GM12872 (cell line): ENCODE data around the gene PXN.

Source experiments
- TF ChIP-seq, protein P1 (sequence below): IDR thresholded peaks from 3 replicates; pipeline ENCODE4 v1.5.1; 2011; ENCODE audit warnings: low read depth, mild to moderate bottlenecking, low read length, moderate library complexity; ENCODE audit not compliant: insufficient read depth

Gene PXN

GRCh38 chr12:120241561-120242274 is 23.8 kb downstream of the PXN start:
- TF ChIP-seq, protein P1, sequence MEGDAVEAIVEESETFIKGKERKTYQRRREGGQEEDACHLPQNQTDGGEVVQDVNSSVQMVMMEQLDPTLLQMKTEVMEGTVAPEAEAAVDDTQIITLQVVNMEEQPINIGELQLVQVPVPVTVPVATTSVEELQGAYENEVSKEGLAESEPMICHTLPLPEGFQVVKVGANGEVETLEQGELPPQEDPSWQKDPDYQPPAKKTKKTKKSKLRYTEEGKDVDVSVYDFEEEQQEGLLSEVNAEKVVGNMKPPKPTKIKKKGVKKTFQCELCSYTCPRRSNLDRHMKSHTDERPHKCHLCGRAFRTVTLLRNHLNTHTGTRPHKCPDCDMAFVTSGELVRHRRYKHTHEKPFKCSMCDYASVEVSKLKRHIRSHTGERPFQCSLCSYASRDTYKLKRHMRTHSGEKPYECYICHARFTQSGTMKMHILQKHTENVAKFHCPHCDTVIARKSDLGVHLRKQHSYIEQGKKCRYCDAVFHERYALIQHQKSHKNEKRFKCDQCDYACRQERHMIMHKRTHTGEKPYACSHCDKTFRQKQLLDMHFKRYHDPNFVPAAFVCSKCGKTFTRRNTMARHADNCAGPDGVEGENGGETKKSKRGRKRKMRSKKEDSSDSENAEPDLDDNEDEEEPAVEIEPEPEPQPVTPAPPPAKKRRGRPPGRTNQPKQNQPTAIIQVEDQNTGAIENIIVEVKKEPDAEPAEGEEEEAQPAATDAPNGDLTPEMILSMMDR = no peak

DNA sequence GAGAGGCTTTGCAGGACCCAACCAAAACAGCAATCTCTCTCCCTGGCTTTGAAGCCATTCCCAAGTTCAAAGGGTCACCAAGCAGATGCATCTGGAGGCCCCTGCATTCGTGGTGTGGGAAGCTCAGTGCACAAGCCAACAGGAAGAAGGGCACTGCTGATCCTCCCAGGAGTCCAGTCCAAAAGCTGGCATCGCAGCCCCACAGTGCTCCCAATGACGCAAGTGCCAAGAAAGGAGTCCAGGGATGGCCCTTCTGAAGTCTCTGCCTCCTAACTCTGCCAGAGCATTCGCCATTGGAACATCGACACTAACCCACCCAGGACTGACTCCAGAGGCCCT is 25.1 kb downstream of the PXN start:
- TF ChIP-seq, protein P1 = no peak

GRCh38 chr12:120239776-120240494 is 25.6 kb downstream of the PXN start:
- TF ChIP-seq, protein P1 = no peak

- TF ChIP-seq, protein P1 = no peak
Observed at GRCh38 chr12:120238839-120239445, 26.6 kb downstream of the PXN start.

- TF ChIP-seq, protein P1 = no peak
Observed at GRCh38 chr12:120238217-120238616, 27.3 kb downstream of the PXN start.

DNA sequence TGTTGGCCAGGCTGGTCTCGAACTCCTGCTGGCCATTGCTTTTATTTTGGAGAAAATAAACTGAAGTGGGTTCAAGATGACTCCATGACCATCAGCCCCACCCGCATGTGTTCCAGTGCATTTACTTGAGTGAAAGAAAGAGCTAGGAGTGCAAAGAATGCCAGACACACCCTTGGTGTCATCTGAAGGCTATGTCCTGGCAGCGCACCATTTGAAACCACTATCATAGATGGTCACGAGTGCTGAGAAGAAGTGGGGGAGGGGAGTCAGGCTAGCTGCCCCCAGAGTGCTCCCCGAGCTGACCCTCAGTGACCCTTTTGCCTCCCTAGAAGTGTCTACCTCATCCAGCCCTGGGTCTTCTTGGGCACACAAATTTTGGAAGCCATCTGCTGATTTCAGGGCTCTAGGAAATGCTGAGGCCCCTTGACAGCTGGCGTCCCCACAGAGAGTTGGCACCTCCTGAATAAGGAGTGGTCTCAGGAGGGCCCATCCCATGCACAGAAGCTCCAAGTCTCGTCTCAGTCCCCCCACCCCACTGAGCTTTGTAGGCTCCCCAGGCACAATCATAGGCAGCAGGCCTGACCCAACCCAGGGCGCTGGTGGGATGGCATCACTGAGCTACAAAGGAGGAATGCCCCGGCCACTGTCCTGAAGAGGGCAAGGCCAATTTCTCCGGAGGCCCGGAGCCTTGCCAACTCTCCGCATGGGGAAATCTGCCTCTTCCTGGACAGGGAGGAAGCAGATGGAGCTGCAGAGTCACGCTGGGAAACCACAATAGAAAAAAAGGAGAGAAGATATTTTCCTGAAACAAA is 28.0 kb downstream of the PXN start:
- TF ChIP-seq, protein P1 = no peak
